SJSA1 (cell line): ENCODE results near the gene PASK. TPM values are rescaled to one million over a fixed set of nuclear protein-coding genes. Genes with fewer than 3 reads are reported as not detected.

Source experiments
- DNase-seq, 2 experiments: peaks; one replicate each; pipeline ENCODE4 v3.0.0-alpha.2; 2015 to 2020; ENCODE audit warnings: low spot score in 2 of 2, low read depth in 1 of 2
- H3K27ac ChIP-seq: fragments of 250-450 bp; sonication (Bioruptor Pico); 2 replicates; pipeline ENCODE4 v1.5.1; 2020; ENCODE audit warnings: mild to moderate bottlenecking, moderate library complexity
- H3K27me3 ChIP-seq: fragments of 250-450 bp; sonication (Bioruptor Pico); replicated peaks from 2 replicates; pipeline ENCODE4 v1.5.1; 2020; ENCODE audit warnings: mild to moderate bottlenecking, moderate library complexity
- H3K36me3 ChIP-seq: fragments of 250-450 bp; sonication (Bioruptor Pico); 2 replicates; pipeline ENCODE4 v1.5.1; 2020; ENCODE audit warnings: mild to moderate bottlenecking
- H3K4me1 ChIP-seq: fragments of 250-450 bp; sonication (Bioruptor Pico); replicated peaks from 2 replicates; pipeline ENCODE4 v1.6.1; 2021; ENCODE audit warnings: mild to moderate bottlenecking
- H3K4me3 ChIP-seq: fragments of 250-450 bp; sonication (Bioruptor Pico); 2 replicates; pipeline ENCODE4 v1.5.1; 2020; ENCODE audit warnings: mild to moderate bottlenecking
- H3K9me3 ChIP-seq: fragments of 250-450 bp; sonication (Bioruptor Pico); replicated peaks from 2 replicates; pipeline ENCODE4 v1.5.1; 2020; ENCODE audit warnings: mild to moderate bottlenecking
- total RNA-seq: library from RNA; depleted of rRNA; stranded (reverse); fragments of >200 nt; shearing (Covaris generic); gene quantifications from 2 replicates; pipeline ENCODE4 v1.2.3, GENCODE V29; 2014

PASK gene
- total RNA-seq, 1 experiment from 2014 or later, result 14.1 TPM

GRCh38 chr2:241120440-241120839, 28.8 kb downstream of the PASK start:
- Histone ChIP-seq H3K9me3 (no peaks in the 10 kb centered on the region), H3K4me3 (no peak overlapping the region), H3K36me3 (peaks cover 41% of the 10 kb centered on the region), H3K27me3 (no peaks in the 10 kb centered on the region), H3K27ac (no peak overlapping the region), H3K4me1 (no peaks in the 10 kb centered on the region)
- DNase-seq, result no peak

GRCh38 chr2:241118737-241119505, 30.4 kb downstream of the PASK start:
- H3K27me3 ChIP-seq, result no peaks in the 10 kb centered on the region
- no peak overlapping the region for H3K4me3 ChIP-seq
- no peaks in the 10 kb centered on the region for H3K9me3 ChIP-seq
- H3K4me1 ChIP-seq, result no peaks in the 10 kb centered on the region
- no peak for DNase-seq
- no peak overlapping the region for H3K27ac ChIP-seq
- H3K36me3 ChIP-seq, result peaks cover 46% of the 10 kb centered on the region

- H3K4me1 ChIP-seq, result no peaks in the 10 kb centered on the region
- H3K4me3 ChIP-seq, result no peak overlapping the region
- H3K9me3 ChIP-seq, result no peaks in the 10 kb centered on the region
- peaks cover 36% of the 10 kb centered on the region for H3K36me3 ChIP-seq
- H3K27me3 ChIP-seq, result no peaks in the 10 kb centered on the region
- DNase-seq, result no peak
- no peak overlapping the region for H3K27ac ChIP-seq
Observed at GRCh38 chr2:241116606-241117560, 32.4 kb downstream of the PASK start.

- Histone ChIP-seq H3K27me3 (no peaks in the 10 kb centered on the region), H3K27ac (no peak overlapping the region), H3K36me3 (peaks cover 30% of the 10 kb centered on the region), H3K4me3 (no peak overlapping the region), H3K9me3 (no peaks in the 10 kb centered on the region), H3K4me1 (no peaks in the 10 kb centered on the region)
- DNase-seq, result no peak
Observed at GRCh38 chr2:241115361-241115760, 33.9 kb downstream of the PASK start.

GRCh38 chr2:241114836-241115235, 34.4 kb downstream of the PASK start:
- Histone ChIP-seq H3K27me3 (no peaks in the 10 kb centered on the region), H3K4me1 (no peaks in the 10 kb centered on the region), H3K9me3 (no peaks in the 10 kb centered on the region), H3K36me3 (peaks cover 28% of the 10 kb centered on the region), H3K27ac (no peak overlapping the region), H3K4me3 (no peak overlapping the region)
- no peak for DNase-seq

GRCh38 chr2:241112592-241112991, 36.7 kb downstream of the PASK start:
- no peak for DNase-seq

GRCh38 chr2:241112046-241112445, 37.2 kb downstream of the PASK start:
- no peaks in the 10 kb centered on the region for H3K27me3 ChIP-seq
- no peak overlapping the region for H3K27ac ChIP-seq
- no peaks in the 10 kb centered on the region for H3K4me1 ChIP-seq
- no peaks in the 10 kb centered on the region for H3K9me3 ChIP-seq
- peaks cover 44% of the 10 kb centered on the region for H3K36me3 ChIP-seq
- DNase-seq, result no peak
- no peak overlapping the region for H3K4me3 ChIP-seq

More at GRCh38 chr2:241112592-241112991, 36.7 kb downstream of the PASK start:
- Histone ChIP-seq H3K36me3 (peaks cover 38% of the 10 kb centered on the region), H3K27me3 (no peaks in the 10 kb centered on the region), H3K4me1 (no peaks in the 10 kb centered on the region), H3K4me3 (no peak overlapping the region), H3K9me3 (no peaks in the 10 kb centered on the region), H3K27ac (no peak overlapping the region)

GRCh38 chr2:241111440-241111805, 37.8 kb downstream of the PASK start:
- H3K4me3 ChIP-seq, result no peak overlapping the region
- no peak overlapping the region for H3K27ac ChIP-seq
- no peak for DNase-seq
- H3K4me1 ChIP-seq, result no peaks in the 10 kb centered on the region
- H3K9me3 ChIP-seq, result no peaks in the 10 kb centered on the region
- H3K27me3 ChIP-seq, result no peaks in the 10 kb centered on the region
- peaks cover 47% of the 10 kb centered on the region for H3K36me3 ChIP-seq

GRCh38 chr2:241110607-241111439, 38.4 kb downstream of the PASK start:
- no peaks in the 10 kb centered on the region for H3K27me3 ChIP-seq
- no peak overlapping the region for H3K4me3 ChIP-seq
- H3K36me3 ChIP-seq, result peaks cover 51% of the 10 kb centered on the region
- no peak for DNase-seq
- no peaks in the 10 kb centered on the region for H3K4me1 ChIP-seq
- no peak overlapping the region for H3K27ac ChIP-seq
- H3K9me3 ChIP-seq, result no peaks in the 10 kb centered on the region

GRCh38 chr2:241110089-241110606, 39.1 kb downstream of the PASK start:
- Histone ChIP-seq H3K4me3 (no peak overlapping the region), H3K27me3 (no peaks in the 10 kb centered on the region), H3K9me3 (no peaks in the 10 kb centered on the region), H3K4me1 (no peaks in the 10 kb centered on the region), H3K27ac (no peak overlapping the region), H3K36me3 (peaks cover 50% of the 10 kb centered on the region)
- DNase-seq, result no peak

- Histone ChIP-seq H3K4me3 (no peak overlapping the region), H3K27me3 (no peaks in the 10 kb centered on the region), H3K27ac (no peak overlapping the region), H3K4me1 (no peaks in the 10 kb centered on the region), H3K9me3 (no peaks in the 10 kb centered on the region), H3K36me3 (peaks cover 43% of the 10 kb centered on the region)
- DNase-seq, result no peak
Observed at GRCh38 chr2:241109210-241110088, 39.8 kb downstream of the PASK start.

- Histone ChIP-seq H3K27ac (no peak overlapping the region), H3K4me3 (no peak overlapping the region), H3K9me3 (no peaks in the 10 kb centered on the region), H3K27me3 (no peaks in the 10 kb centered on the region), H3K4me1 (no peaks in the 10 kb centered on the region), H3K36me3 (peaks cover 37% of the 10 kb centered on the region)
- DNase-seq, result no peak
Observed at GRCh38 chr2:241108271-241109209, 40.7 kb downstream of the PASK start.
